Measurements from ENCODE around the gene STIM1.

Gene STIM1

DNA sequence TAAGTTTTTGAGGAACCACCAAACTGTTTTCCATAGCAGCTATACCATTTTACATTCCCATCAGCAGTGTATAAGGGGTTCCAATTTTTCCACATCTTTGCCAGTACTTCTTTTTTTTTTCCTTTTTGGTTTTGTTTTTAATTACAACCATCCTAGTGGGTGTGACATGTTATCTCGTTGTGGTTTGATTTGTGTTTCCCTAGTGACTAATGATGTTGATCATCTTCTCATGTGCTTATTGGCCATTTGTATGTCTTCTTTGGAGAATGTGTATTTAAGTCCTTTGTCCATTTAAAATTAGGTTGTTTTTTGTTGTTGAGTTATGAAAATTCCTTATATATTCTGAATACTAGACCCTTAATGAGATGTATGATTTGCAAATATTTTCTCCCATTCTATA is 59.3 kb downstream of the STIM1 start:
- no peak for DNase-seq (ENCODE audit: low spot score)

DNA sequence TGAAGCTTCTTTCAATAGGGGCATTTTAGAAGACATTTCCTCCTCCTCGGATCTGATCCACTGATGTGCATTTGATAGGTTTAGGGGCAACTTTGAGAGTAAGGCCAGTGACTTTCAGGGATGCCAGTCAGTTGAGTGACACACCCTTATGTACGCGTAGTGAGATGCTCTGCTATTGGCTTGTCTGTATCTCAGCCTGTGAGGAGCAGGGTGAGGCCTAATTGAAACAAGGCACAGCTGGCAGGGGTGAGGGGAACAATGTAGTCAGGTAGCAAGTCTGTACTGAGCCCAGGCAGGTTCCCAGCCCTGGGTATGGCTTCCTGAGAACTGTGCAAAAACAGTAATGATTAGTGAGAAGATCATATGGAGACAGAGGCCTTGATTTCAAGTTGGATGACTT is 61.5 kb downstream of the STIM1 start:
- no peak for DNase-seq (ENCODE audit: low spot score)

DNA sequence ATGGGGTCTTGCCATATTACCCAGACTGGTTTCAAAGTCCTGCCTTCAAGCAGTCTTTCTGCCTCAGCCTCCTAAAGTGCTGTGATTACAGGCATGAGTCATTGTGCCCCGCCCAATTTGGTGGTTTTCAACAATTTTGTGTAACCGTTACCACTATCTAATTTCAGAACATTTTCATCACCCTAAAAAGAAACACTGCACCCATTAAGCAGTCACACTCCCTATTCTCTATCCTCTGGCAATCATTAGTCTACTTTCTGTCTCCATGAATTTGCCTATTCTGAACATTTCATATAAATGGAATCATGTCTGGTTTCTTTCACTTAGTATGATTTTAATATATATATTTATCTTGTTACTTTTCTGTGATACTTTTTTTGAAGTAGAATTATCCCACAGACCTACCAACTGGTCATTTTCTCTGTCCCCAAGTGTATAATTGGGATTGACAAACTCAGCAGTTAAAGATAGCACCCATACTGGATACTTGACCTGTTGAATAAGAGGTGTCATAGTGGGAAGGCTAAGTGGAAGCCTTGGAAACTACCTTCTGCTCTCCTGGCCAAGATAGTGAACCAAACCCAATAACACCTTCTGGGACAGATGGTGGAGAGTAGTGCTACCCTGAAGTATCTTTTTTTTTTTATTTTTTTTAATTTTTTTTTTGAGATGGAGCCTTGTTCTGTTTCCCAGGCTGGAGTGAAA is 64.8 kb downstream of the STIM1 start:
- DNase-seq (ENCODE audit: low spot score): no peak

DNA sequence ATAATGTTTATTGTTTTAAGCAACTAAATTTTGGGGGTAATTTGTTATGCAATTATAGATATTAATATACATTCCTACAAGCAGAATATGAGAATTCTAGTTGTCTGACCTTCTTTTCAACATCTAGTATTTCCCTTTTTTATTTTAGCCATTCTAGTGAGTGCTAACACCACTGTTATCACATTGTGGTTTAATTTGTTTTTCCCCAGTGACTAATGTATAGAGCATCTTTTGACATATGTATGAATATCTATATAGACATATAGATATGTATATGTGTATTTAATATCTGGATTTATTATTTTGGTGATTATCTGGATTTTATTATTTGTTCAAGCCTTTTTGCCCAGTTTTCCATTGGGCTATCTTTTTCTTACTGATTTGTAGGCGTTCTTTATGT is 66.6 kb downstream of the STIM1 start:
- DNase-seq (ENCODE audit: low spot score): no peak

DNA sequence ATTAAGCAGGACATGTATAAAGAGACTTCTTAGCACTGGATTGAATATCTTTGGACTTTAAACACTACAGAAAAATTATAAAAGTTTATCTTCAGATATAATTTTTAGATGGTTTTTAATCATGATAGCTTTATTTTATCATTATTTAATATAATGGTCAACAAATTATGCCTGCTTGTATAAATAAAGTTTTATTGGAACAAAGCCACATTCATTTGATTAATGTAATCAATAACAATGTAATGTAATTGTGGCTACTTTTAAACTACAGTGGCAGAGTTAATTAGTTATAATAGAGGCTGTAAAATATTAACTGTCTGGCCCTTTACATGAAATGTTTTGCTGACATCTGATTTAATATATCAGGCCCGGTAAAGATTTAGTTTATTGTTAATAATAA is 70.0 kb downstream of the STIM1 start:
- DNase-seq (ENCODE audit: low spot score): no peak

DNA sequence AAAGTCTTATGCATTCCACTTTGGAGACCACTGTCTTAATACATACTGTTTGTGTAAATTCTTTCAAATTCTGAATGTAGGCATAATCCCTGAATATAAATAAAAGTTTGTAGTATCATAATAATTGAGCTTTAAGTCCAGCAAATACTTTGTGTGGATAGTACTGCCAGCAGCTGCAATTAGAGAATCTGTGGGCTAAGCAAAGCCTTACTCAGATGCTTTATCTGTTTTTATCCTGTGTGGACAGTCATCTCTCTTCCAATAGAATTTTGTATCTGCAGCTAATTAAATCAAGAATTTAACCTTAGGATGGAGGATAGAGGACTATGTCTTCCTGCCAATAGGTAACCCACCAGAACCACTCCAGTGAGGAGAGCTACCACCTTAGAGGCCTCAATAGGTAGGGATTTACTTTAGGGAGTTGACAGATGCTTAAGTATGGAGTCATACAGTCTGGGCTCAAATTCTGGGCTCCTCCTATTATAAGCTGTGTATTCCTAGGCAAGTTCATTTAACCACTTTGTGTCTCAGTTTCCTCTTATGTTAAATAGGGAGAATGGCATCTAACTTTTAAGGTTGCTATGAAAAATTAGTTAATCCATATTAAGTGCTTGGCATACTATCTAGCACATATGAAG is 71.1 kb downstream of the STIM1 start:
- DNase-seq (ENCODE audit: low spot score): no peak

DNA sequence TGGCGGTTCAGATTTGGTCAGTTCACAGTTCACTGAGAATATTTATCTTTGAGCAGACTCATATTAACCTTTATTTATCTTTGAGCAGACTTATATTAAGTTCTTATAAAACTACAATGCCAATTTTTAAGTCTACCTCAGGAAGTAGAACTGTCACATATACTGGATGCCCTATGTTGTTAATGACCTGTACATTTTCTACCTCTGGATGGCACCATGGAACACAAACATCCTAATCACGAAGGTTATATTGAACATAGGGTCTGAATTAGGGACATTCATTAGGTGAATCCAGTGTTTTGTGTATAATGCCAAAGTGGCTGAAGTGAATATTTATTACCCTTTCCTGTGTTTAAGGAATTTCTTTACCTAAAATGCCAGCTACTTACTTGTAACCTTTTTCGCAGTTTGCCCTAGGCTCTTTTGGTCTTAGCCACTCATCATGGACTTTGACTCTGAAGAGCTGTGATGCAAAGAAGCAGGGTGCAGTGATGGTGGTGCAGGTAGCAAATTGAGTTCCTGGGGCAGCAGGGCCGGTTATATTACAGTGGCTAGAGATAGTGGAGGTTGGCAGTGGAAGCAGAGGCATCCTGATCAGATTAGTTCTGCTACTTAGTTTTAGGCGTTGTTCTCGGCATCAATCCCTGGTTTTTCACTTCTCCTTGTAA is 71.8 kb downstream of the STIM1 start:
- DNase-seq (ENCODE audit: low spot score): no peak

DNA sequence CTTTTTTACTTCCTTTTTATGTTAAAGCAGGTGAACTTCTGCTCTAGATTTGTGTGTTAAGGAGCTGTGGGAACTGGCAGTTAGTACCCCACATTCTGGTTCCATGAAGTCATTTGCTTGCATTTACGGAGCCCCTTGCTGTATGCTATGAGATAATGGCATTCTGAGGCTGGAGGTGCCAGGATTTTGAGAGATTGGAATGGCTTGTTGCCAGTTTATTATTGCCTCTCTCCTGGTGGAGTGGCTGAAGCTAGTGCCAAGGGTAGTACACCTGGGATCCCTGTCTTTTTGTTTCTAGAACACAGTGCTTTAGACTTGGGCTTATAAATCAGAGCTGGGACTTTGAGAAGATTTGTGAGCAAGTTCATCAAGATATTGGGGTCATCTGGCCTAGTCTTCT is 73.8 kb downstream of the STIM1 start:
- no peak for DNase-seq (ENCODE audit: low spot score)

DNA sequence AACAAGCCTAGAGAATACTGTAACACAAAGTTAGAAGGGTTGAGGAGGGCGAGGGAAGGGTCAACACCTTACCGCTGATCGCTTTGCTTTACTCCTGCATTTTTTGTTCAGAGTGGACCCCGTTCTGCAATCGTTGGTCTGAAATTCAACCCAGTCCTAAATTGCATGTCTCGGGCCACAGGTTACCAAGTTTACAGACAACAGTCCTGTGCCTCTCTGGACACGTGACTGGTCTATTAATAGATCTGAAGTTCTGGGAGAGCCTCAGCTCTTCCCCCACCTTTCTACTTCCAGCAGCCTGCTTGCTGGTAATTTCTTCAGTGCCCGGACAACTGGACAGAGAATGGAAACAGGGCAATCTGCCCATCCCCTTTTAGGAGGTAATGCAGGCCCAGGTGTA is 74.2 kb downstream of the STIM1 start:
- no peak for DNase-seq (ENCODE audit: low spot score)

DNA sequence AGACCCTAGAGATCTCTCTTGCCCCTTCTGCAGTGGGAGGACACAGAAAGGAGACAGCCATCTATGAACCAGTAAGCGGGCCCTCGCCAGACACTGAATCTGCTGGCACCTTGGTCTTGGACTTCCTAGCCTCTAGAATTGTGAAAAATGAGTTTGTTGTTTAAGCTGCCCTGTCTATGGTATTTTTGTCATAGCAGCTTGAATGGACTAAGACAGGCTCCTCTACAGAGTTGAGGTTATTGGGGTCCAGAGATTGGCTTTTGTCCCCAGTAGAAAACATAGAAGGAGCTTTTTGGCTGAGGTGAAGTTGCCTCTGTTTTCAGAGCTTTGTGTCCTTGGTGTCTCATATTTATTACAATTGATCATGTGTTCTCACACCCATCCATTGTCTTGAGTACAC is 77.2 kb downstream of the STIM1 start:
- DNase-seq (ENCODE audit: low spot score): no peak

DNA sequence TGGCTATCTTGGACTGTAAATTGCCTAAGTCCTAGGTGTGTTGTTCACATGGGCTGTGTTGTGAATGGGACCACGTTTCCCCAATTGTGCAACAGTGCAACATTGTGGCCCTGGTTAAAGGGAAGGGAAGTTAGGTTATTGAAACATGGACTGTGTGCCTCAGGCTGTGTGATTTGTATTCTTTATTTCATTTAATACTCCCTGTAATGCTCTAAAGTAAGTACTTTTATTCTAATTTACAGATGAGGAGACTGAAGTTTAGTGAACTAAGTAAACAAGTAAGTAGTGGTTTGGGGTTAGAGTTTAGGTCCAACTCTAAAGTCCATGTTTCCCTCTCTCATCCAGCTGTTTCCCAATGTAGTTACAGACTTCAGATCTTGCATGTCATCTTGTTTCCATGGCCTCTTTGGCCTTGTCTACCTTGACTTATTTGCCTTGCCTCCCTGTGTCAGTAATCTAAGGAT is 77.7 kb downstream of the STIM1 start:
- DNase-seq (ENCODE audit: low spot score): no peak

DNA sequence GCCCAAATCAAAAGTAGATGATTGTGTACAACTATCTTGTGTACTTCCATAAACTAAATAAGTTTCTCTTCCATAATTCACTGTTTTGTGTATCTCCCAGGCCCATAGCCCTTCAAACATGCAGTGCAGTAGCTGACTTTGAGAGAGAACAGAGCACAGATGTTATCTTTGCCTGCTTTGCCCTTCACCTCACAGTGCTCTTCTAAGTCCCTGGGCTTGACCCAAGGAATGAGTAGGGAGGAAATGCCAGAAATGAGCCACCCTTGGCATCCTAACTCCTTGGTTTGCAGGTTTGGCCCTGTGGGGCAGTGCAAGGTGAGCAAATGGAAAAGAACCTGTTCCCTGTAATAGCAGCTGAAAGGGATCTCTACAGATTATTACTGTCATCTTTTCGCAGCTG is 79.2 kb downstream of the STIM1 start:
- peak; percentile 78 for DNase-seq (ENCODE audit: low spot score)

DNA sequence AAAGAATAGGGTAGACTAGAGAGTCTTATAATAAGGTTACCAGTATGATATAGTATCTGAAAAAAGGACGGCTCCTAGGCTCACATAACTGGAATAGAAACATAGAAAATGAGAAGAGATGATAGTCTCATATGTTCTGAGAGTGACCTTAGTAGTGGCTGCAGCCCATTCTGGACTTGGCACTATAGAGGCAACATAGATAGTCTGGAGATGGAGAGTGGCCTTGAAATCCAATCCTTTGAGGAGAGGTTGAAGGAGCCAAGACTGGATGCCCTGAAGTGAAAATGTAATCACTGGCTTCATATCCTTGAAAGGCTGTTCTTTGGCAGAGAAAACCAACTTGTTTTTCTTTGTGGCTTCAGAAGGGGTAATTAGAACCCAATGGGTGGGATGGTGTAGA is 81.1 kb downstream of the STIM1 start:
- DNase-seq (ENCODE audit: low spot score): no peak

DNA sequence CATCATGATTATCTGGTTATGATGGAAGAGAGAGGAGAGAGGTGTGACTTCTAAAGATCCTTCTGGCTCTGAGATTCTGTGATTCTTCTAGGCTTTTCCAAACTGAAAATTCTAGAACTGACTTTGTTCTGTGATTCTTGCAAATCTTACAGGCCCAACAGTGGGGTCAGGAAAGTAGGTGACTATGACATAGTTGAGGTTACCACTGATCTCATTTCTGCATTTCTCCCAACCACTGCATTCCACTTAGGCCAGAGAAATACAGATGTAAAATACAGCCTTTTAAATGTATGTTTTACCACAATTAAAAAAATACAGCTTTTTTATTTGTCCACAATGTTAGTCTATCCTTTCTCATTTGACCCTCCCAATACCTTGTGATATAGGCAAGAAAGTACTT is 83.7 kb downstream of the STIM1 start:
- no peak for DNase-seq (ENCODE audit: low spot score)

DNA sequence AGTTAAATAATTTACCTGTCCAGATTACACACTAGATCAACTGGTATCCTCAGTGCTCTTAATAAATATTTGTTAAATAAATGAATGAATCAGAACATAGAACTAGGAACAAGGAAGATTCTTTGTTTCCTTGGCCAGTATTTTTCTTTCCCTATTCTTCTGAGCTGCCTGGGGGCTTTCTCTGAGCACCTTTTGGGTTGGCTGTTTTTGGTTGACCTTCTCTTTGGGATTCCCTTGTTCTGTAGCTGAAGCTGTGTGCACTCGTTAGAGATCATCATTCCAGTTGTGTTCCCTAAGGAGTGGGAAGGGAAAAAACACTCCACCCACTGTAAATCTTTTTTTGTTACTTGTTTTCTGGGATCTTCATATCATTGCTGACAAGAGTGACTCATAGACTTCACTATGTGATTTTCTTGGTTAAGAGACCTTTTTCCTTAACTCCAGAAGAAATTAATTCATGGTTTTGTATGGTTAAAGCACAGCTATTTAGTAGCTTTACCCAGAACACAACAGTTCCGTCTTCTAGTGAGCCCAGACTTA is 84.3 kb downstream of the STIM1 start:
- no peak for DNase-seq (ENCODE audit: low spot score)

DNA sequence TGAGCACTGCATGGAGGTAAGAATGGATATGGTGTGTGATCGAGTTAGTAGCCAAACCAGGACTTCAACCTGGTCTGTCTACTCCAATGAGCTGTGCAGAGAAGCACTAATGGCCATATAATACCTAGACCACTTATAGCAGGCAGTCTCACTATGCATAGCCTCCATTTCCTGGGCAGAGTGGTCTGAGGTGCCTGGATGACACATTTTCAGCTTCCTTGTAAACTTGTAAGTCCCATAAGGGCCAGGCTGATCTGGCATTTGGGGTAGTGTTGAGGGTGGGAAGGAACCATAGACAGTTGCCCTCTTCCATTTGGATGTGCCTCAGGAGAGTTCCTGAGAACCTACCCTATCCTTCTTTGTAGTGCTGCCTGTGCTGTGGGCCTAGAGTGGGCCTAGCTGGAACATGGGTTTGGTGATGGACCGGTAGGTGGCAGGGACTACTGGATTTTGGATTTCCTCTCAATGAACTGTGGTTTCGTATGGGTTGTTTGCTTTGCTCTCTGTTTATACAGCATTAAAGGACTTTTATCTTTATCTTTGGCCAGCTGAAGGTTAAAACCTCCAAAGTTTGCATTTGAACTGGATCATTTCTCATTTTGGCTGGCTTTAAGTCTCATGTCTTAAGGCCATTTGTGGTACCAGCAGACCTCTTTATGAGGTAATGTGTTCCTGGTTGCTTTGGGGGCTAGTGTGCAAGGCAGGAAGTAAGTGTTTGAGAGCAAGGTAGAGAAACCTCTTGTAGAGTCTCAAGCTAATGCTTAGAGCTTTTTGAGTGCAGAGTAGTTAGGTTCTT is 86.9 kb downstream of the STIM1 start:
- DNase-seq (ENCODE audit: low spot score): no peak

DNA sequence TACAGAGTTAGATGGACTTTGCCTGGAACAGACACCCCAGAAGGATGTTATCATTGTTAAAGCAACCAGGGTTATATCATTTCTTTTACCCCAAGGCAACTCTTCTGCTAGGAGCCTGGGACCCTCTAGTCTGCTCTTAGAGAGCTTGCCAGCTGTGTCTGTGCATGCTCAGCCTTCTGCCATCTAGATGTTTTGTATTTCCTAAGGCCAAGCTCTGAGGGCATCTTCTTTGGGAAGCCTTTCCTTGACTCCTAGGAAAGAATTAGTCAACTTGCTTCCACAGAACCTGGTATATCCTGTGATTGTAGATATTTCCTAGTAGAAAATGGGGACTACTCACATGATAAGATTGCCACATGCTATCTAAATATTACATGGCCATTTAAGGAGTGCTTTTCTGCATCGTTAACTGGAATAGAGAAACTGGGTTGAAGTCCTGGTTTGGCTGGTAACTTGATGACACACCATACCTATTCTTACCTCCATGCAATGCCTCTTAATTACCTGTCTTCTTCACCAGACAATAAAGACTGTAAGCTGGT is 87.6 kb downstream of the STIM1 start:
- DNase-seq (ENCODE audit: low spot score): no peak

DNA sequence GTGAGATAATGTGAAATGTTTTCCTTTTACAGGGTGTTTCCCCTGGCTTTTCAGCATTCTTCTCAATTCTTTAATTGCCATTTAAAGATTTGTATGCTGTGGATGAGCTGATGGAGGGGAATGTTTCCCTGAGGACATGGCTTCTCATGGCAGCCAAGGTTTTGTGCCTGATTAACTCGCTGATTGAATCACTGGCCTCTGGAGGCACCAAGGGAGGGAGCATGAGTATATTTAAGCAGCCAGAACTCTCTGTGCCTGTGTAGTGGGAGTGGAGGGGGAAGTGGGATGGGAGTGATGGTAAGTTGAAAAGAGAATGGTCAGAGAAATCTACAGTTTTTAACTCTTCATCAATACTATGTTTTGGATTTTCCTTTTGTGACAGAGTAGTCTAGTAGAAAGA is 88.7 kb downstream of the STIM1 start:
- DNase-seq (ENCODE audit: low spot score): peak; percentile 15

DNA sequence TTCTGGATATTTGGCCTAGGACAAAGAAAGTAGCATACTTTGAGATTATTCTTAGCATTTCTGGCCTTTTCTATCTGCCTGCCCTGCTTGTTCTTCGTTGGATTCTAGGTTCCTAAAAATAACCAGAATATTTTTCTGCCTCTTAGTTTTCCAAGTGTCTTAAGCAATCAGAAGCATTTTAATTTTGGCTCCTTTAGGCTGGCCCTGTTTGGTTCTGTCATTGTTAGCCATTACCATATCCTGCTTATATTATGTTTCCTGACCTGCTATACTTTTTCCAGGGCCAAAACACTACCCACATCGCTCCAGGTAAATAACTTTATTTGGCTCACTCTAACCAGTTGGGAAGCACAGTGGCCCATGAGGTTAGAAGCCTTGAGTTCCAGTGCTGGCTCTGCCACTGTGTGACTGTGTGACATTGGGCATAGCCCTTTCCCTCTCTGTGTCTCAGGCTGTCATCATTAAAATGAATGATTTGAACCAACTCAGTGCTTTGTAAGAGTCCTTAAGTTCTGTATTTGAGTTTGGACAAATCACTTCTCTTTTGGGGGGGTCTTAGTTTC is 91.1 kb downstream of the STIM1 start:
- no peak for DNase-seq (ENCODE audit: low spot score)

DNA sequence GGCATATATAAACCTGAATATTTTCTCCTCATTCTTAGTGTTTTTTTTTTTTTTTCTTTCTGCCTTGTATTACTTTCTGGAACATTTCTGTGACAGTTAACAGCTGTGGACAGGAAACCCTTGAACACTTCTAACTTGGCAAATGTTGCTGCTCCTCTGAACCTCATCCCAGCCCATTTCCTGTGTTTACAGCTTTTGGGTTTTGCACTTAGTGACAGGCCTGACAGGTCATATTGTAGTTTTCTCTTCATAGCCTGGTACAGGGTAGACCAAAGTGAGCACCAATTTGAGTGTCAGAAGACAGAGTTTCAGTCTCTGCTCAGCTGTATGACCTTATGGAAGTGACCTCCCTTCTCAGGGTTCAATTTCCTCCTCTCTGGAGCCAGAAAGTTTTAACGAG is 91.6 kb downstream of the STIM1 start:
- DNase-seq (ENCODE audit: low spot score): no peak

DNA sequence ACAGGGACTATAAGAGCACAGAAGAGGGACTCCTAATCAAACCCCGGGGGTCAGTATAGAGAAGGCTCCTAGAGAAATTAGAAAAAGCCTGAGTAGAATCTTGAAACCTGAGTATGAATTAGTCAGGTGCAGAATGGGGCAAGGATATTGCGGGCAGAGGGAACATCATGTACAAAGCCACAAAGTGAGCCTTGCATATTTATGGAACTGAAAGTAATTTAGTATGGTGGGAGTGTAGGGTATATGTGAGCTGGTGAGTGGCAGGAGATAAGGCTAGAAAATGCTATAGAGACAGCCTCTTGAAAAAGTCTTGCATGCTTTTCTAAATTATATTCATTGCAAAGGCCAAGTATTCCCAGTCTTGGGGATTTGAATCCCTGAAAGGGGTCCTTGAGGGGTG is 93.7 kb downstream of the STIM1 start:
- DNase-seq (ENCODE audit: low spot score): no peak
